Skeletal muscle tissue (tissue), 4 donors: ENCODE measurements around the gene APOH. TPM values are rescaled to one million over a fixed set of nuclear protein-coding genes. Genes with fewer than 3 reads are reported as not detected.

ENCODE experiments used
- H3K27ac ChIP-seq: one replicate; pipeline ENCODE4 v1.7.0; 2013; ENCODE audit warnings: mild to moderate bottlenecking, low read depth, low read length, inconsistent platforms
- H3K27me3 ChIP-seq, 3 donors: one replicate each; pipeline ENCODE4 v1.7.0; 2013; ENCODE audit warnings: low read length in 3 of 3; ENCODE audit not compliant: control insufficient read depth in 3 of 3, insufficient read depth in 3 of 3
- H3K36me3 ChIP-seq, 3 donors: one replicate each; pipeline ENCODE4 v1.7.0; 2013; ENCODE audit warnings: low read length in 3 of 3; ENCODE audit not compliant: control insufficient read depth in 3 of 3, insufficient read depth in 3 of 3
- H3K4me1 ChIP-seq, 3 donors: one replicate each; pipeline ENCODE4 v1.7.0; 2013; ENCODE audit warnings: low read length in 3 of 3, mild to moderate bottlenecking in 3 of 3; ENCODE audit not compliant: control insufficient read depth in 3 of 3, insufficient read depth in 3 of 3
- H3K4me3 ChIP-seq, 3 donors: one replicate each; pipeline ENCODE4 v1.7.0; 2013; ENCODE audit warnings: low read length in 3 of 3
- H3K9ac ChIP-seq, 3 donors: one replicate each; pipeline ENCODE4 v1.7.0; 2013; ENCODE audit warnings: low read length in 3 of 3, mild to moderate bottlenecking in 3 of 3, moderate library complexity in 2 of 3, low read depth in 1 of 3
- H3K9me3 ChIP-seq, 3 donors: one replicate each; pipeline ENCODE4 v1.7.0; 2013; ENCODE audit warnings: low read length in 3 of 3; ENCODE audit not compliant: control insufficient read depth in 3 of 3
- total RNA-seq: library from RNA; depleted of rRNA; stranded (reverse); fragments of >200 nt; gene quantifications from one replicate; pipeline ENCODE4 v1.2.3, GENCODE V29; 2014
- donor health status: Osteomylitis.

Gene APOH
- total RNA-seq, 1 donor from 2014 or later, result 2.1 TPM

GRCh38 chr17:66240013-66240412 is 10.8 kb upstream of the APOH start:
- Histone ChIP-seq H3K27me3 (no peaks in the 10 kb centered on the region), H3K36me3 (no peaks in the 10 kb centered on the region), H3K9ac (no peak overlapping the region), H3K9me3 (no peaks in the 10 kb centered on the region), H3K4me3 (no peak overlapping the region), H3K27ac (no peak overlapping the region), H3K4me1 (no peaks in the 10 kb centered on the region)

- no peaks in the 10 kb centered on the region for H3K4me1 ChIP-seq
- no peaks in the 10 kb centered on the region for H3K9me3 ChIP-seq
- H3K27ac ChIP-seq, result no peak overlapping the region
- no peak overlapping the region for H3K9ac ChIP-seq
- no peaks in the 10 kb centered on the region for H3K36me3 ChIP-seq
- H3K27me3 ChIP-seq, result no peaks in the 10 kb centered on the region
- H3K4me3 ChIP-seq, result no peak overlapping the region
Observed at GRCh38 chr17:66235377-66235994, 6.3 kb upstream of the APOH start.

- H3K27ac ChIP-seq, result no peak overlapping the region
- H3K4me3 ChIP-seq, result no peak overlapping the region
- no peaks in the 10 kb centered on the region for H3K27me3 ChIP-seq
- H3K4me1 ChIP-seq, result no peaks in the 10 kb centered on the region
- no peaks in the 10 kb centered on the region for H3K36me3 ChIP-seq
- H3K9me3 ChIP-seq, result no peaks in the 10 kb centered on the region
- H3K9ac ChIP-seq, result no peak overlapping the region
Observed at GRCh38 chr17:66234611-66235010, 5.4 kb upstream of the APOH start.

GRCh38 chr17:66233023-66233753 is 4.0 kb upstream of the APOH start:
- no peak overlapping the region for H3K4me3 ChIP-seq
- H3K36me3 ChIP-seq, result no peaks in the 10 kb centered on the region
- H3K27me3 ChIP-seq, result no peaks in the 10 kb centered on the region
- no peak overlapping the region for H3K27ac ChIP-seq
- no peaks in the 10 kb centered on the region for H3K4me1 ChIP-seq
- no peak overlapping the region for H3K9ac ChIP-seq
- no peaks in the 10 kb centered on the region for H3K9me3 ChIP-seq

- Histone ChIP-seq H3K9me3 (no peaks in the 10 kb centered on the region), H3K4me1 (no peaks in the 10 kb centered on the region), H3K36me3 (no peaks in the 10 kb centered on the region), H3K4me3 (no peak overlapping the region), H3K27ac (no peak overlapping the region), H3K9ac (no peak overlapping the region), H3K27me3 (peaks cover 0 to 3% (median 0%) of the 10 kb centered on the region in 3 donors)
Observed at GRCh38 chr17:66230922-66231591, 1.8 kb upstream of the APOH start.

GRCh38 chr17:66229783-66230538 is 746 bp upstream of the APOH start:
- Histone ChIP-seq H3K4me3 (no peak overlapping the region), H3K9me3 (no peaks in the 10 kb centered on the region), H3K27ac (no peak overlapping the region), H3K36me3 (no peaks in the 10 kb centered on the region), H3K9ac (no peak overlapping the region), H3K4me1 (no peaks in the 10 kb centered on the region), H3K27me3 (peaks cover 0 to 6% (median 3%) of the 10 kb centered on the region in 3 donors)

- Histone ChIP-seq H3K4me3 (no peak overlapping the region), H3K36me3 (no peaks in the 10 kb centered on the region), H3K27ac (no peak overlapping the region), H3K9ac (no peak overlapping the region), H3K27me3 (peaks cover 0 to 6% (median 3%) of the 10 kb centered on the region in 3 donors), H3K4me1 (no peaks in the 10 kb centered on the region), H3K9me3 (no peaks in the 10 kb centered on the region)
Observed at GRCh38 chr17:66227212-66228045, 1.8 kb downstream of the APOH start.

- H3K9me3 ChIP-seq, result no peaks in the 10 kb centered on the region
- no peaks in the 10 kb centered on the region for H3K36me3 ChIP-seq
- H3K27me3 ChIP-seq, result peaks cover 2 to 10% (median 4%) of the 10 kb centered on the region in 3 donors
- no peaks in the 10 kb centered on the region for H3K4me1 ChIP-seq
- no peak overlapping the region for H3K27ac ChIP-seq
- no peak overlapping the region for H3K4me3 ChIP-seq
- H3K9ac ChIP-seq, result no peak overlapping the region
Observed at GRCh38 chr17:66222798-66223350, 6.3 kb downstream of the APOH start.
